Measurements from ENCODE around the gene ZBTB7C.

Gene ZBTB7C

DNA sequence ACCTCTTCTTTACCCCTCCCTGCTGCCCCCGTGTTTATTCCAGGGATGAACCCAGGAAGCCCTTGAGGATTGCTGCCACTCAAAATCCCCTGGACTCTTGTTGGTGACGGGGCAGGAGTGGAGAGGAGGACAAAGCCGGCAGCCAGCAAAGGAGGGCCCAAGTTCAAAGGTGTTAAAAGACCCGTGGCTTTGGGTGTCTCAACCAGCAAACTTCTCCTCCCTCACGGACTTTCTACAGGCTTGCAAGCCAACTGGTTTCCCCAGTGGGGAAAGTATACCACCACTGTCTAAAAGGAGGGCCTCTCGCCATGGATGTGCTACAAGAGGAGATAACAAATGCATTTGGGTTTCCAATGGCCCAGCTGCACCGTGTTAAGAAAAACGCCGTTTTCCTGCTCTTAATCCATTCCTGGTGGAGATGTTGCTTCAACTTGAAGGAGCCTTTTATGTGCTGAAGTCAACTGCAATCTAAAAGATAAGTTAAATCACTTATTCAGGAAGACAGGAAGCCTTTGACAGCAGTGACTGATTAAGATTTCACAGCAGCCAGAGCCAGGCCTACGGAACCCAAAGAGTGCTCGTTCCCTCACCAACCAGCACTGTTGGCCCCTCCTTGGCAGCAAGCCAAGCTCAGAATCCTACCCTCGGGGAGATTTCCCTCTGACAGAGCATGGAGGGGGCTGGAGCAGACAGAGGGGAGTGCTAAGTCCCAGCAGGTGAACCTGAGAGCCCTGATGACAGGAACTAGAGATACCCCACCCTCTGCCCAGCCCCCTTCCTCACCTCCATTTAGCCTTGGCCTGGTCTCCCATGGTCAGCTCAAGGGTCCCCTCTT lies 57.8 kb downstream of the ZBTB7C start:
- no peak for DNase-seq

DNA sequence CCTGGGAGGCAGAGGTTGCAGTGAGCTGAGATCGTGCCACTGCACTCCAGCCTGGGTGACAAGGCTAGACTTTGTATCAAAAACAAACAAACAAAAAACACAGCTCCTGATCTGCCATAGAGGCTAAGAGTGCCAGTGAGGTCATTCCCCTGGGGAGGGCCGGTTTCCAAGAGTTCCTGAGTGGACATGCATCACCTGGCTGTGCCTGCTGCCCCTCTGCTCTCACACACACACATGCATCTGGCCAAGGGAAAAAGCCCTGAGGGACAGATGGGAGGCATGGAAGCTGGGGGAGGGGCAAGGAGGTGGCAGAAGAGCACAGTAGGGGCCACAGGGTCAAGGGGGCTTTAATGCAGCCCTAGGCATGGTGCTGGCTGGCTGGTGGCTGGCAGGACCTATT lies 60.4 kb downstream of the ZBTB7C start:
- DNase-seq, result no peak

DNA sequence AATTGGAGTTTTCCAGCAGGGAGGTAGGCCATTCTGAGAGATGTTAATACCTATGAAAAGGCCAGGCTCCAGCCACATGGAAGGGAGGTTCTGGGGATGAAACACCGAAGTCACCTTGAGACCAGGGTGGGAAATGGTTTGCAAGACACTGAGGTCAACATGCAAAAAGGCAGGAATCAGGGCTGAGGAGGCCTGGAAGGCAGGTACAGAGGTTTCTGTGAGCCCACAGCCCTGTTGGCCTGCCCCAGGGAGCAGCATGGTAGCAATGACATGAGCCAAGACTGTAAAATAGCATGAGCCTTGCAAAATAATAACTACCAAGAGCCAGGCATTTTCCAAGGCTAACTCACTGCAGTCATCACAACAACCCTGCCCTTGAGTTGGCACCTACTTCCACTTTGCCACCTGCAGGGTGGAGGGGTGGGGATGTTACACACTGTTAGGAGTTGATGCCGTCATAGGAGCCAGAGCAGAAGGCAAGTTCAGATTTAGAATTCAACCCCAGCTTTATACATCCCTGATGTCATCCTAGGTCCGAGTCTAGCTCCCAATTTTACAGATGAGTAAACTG lies 61.3 kb downstream of the ZBTB7C start:
- DNase-seq, result no peak

DNA sequence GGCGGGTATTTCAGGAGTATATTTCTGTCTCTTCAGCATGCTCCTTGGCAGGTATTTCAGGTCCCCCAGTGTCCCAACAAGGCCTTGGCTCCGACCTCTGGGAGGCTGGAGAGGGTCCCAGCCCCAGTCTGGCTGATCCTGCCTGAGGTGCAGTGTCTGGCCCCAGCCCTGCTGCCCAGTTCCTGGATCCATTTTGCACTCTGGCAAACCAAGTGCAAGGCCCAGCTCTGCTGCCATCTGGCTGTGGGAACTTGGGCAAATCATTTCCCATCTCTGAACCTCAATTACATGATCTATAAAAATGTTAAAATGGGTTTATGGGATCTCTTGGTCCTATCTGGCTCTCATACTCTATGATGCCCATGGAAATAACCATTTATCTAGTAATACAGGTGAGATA lies 63.6 kb downstream of the ZBTB7C start:
- no peak for DNase-seq

DNA sequence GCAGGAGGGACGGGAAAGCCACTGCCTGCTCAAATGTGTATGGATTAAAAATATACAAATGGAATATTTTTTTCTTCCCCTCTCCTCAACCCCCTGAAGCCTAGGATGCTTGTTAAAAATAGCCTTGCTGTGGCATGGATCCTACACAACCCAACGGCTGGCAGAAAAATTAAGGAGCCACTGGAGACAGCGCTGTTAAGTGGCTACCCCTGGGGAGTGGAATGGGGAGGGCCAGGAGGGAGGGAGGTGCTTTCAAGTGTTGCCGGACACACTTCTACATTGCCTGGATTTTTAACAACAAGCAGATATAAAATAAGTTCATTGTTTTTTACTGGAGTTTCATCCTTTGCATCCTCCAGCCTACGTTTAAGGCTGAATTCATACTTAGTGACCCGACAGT lies 66.6 kb downstream of the ZBTB7C start:
- DNase-seq, result no peak

DNA sequence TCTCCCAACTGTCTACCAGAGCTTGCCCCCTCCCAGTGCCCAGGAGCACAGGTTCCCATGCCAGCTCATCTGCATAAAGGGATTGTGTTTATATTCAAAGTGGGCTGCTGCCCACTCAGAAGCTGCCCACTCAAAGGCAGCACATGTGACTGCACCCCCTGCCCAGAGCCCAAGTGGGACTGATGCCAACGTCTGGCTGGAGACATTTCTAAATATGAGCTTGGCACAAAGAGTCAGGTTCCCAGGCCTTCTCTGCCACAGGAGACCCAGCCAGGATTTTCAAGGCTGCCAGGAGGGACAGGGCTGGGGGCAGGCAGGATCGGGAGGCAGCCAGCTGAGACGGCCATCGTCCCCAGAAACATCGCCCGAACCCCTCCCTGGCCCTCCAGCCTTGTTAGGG lies 67.1 kb downstream of the ZBTB7C start:
- no peak for DNase-seq

DNA sequence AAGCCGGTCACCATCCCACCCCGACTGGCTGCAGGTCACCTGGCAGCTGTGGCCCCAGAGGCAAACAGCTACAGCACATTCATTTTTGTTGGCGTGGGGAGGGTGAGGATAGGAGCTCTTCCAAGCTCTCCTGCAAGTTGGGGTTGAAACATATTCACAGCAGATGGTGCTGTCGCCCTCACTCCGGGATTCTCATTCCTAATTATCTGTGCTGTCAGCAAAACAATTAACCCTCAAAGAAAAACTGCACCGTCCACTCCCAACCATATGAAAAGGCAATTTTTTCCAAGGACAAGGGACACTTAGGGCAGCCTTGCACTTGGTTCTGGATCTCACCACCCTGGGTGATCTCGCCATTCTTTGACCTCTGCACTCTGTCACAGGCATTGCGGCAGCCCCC lies 68.6 kb downstream of the ZBTB7C start:
- DNase-seq, result no peak

DNA sequence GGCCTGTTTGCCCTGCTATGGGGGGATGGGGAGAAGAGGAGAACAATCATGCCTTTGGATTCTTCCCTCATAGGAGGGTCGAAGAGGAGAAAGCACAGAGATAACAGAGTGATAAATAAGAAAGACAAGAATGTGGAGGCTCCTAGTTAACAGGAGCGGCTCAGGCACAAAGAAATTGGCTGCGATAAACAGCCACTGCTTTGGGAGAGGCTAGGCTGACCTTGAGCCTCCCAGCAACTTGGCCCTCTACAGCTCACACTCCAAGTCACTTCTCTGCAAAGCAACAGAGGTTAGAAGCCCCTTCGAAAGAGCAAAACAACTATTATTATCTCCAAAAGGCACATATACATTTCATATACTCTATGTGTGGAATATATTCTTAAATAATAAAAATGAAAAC lies 69.5 kb downstream of the ZBTB7C start:
- DNase-seq, result no peak

DNA sequence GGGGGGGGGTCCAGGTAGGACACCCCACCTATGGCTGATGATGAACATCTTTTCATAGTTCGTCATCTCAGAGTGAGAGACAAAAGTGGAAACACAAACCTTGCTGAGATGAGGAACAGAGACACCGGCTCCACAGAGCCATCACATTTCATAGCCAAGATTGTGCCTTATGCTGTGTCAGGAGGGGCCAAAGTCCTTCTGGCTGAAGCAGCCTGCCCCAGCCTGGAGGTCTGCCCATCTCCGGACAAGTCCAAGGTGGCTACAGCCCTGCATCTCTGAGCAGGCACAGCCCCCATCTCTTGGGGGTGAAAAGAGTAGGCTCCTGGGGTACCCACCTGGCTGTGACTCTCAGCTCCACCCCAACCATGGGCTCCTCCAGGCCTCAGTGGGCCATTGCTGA lies 70.3 kb downstream of the ZBTB7C start:
- no peak for DNase-seq

DNA sequence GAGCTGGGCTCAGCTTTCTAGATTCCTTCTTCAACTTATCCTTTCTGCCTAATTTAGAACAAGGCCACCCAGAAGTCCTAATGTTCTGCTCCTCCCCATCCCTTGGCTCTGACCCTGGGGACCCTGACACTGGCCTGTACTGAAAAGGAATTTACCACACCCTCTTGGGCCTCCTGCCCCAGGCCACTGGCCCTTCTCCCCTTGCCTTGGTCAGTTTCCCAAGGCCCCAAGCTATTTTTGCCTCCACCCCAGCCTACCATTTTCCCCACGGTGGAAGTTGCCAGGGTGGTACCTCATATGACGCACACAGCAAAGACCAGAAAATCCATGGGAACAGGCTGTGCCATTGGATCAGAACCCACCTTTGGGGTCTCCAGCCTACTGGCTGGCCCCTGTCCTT lies 72.1 kb downstream of the ZBTB7C start:
- DNase-seq, result no peak

DNA sequence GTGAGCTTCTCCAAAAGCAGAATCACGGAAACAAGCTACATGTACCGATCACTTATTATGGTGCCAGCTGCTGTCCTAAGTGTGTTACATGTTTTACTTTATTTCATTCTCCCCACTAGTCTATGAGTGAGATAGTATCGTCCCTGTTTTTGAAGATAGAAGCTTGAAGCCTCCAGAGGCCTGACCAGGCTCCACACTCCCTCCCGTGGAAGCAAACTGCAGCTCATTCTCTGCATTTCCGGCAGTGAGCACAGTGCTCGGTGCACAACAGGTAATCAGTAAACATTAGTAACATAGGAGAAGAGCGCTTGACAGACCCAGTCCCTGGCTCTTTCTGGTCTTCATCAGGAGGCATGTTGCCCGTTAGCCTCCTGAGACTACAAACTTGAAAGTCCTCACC lies 72.9 kb downstream of the ZBTB7C start:
- no peak for DNase-seq

DNA sequence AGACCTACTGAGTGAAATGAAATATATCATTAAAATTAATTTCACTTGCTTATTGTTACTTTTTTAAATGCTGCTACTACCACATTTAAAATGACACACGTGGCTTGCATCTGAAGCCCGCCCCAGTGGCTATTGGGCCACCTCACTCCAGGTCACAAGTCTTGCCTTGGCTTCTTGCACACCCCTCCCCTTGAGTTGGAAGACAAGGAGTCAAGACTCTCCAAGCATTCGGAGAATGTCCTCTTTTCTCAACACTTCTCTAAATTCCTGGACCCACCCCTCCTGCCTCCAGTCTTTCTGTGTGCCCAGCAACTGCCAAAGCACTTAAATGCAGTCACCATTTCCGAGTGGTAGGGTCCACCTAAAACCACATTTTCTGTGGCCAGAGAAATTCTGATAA lies 73.4 kb downstream of the ZBTB7C start:
- DNase-seq, result no peak

DNA sequence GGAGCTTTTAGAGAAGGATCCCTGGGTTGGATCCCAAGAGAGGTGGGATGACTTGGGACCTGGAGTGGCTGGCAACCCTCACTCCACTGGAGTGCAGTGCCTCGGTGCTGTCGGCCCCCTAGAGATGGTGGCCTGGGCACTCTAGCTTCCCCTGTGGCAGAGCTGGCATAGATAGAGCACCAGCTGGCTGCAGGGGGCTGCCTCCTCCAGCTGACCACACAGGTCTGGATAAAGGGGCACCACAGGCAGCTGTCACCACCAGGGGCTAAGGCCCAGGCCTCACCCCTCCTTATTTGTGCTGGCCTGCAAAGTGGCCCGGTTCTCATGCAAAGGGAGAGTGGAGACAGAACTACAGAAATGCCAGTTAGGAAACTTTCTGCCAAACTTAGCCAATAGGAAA lies 74.3 kb downstream of the ZBTB7C start:
- DNase-seq, result no peak

DNA sequence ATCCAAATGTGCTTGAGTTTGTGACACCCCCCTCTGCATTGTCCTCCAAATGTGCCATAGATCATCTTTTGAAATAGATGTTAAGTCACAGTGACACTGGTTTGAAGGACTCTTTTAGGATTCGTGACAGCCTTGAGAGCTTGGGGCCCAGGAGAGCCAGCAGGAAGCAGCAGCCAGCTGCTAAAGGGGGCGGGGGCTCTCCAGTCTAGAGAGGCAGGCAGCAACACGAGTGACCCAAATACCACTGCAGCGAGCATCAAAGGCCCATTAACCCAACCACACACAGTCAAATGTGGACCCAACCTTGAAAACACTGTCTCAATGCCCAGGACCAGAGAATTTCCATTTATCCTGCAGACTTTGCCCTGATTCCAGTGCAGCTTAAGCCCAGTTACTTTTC lies 75.6 kb downstream of the ZBTB7C start:
- DNase-seq, result no peak

DNA sequence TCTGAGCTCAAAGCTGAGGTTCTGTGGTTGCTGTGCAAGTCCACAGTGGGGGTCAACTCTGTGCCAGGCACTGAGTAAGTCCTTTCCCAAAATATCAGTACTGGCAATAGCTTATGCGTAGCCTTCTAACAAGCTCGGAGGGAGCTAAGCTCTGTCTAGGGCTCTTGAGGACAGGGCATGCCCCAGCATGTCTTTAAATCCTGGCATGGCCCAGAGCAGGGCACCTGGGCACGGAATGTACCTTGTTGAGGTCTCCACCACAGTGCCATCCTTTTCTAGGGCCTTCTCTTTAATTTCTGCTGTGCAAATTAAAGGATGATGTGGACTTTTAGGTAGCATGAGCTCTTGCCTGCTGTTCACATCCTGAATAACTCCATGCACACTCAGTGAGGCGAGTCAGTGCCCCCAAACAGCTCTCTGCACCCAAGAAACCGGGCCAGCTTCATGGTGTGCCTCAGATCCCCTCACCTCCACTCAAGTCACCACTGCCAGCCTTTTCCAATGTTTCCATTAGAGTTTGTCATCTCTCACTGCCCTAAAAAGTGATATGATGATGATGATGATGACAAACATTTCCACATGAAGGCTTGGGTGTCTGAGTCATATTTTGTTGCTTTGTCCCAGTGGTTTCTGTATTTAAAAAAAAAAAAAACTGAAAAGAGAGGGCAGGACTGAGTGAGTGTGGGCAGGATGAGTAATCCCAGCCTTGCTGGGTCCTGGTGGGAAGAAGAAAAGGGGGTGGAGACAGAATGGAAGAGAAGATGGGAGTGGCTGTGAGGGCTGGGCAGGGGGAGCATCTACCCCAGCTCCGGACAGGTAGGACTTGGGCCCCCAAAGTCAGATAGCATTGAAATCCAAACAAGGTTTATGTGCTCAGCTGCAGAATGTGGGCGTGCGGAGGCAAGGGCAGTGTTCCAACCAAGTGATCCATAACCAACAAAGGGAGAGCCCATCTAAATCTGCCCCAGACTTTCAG lies 78.9 kb downstream of the ZBTB7C start:
- DNase-seq, result no peak

DNA sequence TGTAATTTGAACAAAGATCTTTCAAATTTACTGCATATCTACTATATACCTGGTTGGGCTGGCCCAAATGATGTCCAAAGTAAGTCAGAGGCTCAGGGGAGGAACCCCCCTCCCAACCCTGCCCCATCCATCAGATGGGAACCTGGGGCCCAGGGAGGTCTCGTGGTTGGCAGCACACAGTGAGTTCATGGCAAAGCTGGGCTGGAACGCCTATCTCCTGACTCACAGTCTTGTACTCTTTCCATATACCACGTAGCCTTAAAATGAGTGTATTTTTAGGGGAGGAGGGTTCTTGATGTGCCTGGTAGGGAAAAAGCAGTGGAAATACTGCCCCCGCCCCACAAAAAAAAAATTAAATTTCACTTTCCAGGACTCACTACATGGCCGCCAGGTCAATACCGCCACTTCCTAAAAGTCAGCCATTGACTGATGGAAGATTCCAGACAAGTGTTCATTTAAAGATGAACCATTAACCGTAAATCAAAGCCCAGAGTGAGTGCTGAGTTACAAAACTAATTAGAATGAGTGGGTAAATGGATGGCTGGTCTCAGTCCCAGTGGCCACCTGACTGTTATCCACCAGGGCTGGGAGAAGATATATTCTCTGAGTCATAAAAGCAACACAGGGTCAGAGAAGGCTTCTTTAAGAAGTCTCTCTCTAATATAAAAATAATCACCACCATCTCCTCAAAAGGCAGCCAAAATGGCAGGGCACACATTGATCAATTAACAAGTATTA lies 80.5 kb downstream of the ZBTB7C start:
- DNase-seq, result no peak

DNA sequence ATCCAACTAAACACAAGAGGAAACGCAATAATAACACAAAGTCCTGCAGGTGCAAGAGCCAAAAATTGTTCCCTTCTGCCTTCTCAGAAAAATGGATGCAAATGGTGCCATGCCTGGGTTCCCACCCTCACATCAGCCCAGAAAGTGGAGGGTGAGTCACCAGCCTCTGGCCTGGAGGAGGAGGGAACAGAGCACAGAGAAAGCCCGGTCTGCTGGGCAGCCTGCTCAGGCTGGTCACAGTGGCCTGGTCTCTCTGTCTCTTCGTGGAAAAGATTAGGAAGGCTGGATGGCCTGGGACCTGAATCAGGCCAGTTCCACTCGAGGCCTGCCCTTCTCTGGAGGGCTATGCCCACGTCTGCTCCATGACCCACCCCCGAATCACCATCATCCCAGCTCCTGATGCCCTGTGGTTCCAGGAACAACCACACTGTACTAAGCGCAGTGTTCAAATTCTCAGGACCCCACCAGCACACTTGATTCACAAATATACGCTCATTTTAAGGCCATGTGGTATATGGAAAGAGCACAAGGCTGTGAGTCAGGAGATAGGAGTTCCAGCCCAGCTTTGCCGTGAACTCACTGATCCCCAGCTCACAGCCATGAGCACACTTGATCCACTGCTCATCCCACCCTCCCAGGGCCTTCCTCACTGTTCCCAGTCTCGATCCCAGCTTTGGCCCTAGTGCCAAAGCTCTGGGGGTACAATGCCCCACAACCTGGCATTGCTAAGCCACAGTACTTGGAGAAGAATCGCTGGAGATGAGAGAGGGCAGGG lies 82.1 kb downstream of the ZBTB7C start:
- no peak for DNase-seq

DNA sequence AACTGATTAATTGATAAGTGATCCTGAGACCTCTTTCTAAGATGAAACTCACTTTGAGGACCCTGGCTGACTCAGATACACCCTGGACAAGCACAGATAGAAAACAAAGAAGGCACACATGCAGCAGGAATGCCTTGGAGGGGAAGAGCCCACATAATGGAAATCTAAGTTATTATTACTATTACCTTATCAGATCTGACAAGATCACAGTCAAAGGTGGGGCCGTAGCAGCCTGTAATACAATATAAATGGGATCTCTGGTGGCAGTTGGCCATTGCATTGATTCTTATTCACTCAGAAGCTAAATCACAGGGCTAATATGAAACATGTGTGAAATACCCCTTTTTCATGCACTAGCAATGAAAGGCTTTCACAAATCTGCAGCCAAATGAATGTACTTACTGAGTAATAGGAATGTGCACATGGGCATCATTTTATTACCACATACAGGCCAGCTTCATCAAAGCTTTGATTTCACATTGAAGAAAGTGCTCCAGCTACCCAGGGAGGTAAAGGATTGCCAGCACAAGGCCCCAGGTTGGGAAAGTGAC lies 84.0 kb downstream of the ZBTB7C start:
- DNase-seq, result no peak

DNA sequence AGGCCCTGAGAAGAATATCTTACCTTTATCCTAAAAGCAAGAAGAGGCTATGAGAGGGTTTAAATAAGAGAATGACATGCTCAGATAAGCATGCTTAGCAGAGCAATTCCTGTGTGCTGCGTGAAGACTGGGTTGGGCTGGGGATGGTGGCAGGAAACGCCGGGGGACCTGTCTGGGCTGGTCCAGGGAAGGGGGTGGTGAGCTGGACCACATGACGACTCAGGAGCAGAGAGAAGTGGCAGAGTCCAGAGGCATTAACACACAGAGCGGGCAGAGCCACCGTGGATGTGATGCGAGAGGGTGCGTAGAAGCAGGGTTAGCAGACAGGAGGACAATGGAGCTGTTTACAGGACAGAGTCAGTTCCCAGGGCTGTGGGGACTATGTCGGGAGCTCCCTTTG lies 84.5 kb downstream of the ZBTB7C start:
- DNase-seq, result no peak

DNA sequence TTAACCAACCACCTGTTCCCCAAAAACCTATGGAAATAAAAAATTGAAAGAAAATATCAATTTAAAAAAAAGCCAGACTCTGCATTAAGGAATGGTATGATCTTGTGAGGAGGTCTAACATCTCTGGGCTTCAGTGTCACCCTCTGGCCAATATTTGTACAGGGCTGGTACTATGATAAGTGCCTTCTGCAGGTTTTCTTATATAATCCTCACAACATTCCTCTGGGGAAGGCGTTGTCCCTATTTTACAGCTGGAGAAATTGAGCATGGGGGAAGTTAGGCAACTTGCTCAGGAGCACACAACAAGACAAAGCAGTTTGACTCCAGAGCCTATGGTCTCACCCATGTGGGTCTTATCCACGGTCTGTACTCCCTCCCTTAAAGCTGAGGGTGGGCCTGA lies 86.0 kb downstream of the ZBTB7C start:
- DNase-seq, result no peak

DNA sequence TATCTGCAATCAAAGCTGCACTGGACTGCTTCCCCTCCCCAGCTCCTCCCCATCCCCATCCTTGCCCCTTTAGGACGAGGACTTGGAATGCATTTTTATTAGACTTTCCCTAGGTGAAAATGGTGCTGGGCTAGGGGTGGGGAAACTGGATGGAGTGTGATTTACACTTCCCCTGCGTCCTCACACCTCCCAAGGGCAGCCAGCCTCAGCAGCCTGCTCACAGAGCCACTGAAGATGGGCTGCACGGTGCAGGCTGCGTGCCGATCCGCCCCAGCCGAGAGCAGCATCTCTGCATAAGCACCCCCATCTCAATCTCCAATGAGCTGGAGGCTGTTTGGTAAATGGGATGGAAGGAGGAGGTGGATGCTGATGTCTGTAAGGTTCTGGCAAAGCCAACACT lies 87.6 kb downstream of the ZBTB7C start:
- no peak for DNase-seq

DNA sequence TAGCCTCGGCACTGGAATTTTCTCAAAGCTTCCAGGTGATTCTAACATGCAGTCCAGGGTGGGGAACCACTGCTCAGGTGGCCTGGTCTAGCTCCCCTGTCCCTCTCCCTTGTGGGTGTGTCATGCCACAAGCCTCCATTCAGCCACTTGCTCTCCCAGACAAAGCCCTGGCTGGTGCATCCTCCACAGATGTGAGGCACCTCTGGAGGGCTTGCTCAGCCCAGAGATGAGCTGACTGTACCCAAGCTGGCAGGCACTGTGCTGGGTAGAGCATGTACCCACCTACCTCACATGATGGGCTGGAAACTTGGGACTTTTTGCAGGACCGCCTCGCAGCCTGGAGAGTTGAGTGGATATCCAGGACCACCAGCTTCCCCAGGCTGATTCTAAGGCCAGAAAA lies 88.1 kb downstream of the ZBTB7C start:
- DNase-seq, result no peak
